Liver (tissue), 3 donors: ENCODE results near the gene KIF1A.

Experiments
- ATF3 ChIP-seq: IDR thresholded peaks from 2 replicates; pipeline ENCODE4 v1.6.1; 2016; ENCODE audit warnings: antibody characterized with exemption
- CTCF ChIP-seq: fragments of 150-350 bp; IDR thresholded peaks from 2 replicates; pipeline ENCODE4 v1.5.1; 2017; ENCODE audit warnings: improper control_type of control experiment, low read depth, low read length; ENCODE audit not compliant: missing input control
- GABPA ChIP-seq, 2 donors: IDR thresholded peaks in 1 of 2; conservative IDR thresholded peaks in 1 of 2; 2 replicates each; pipeline ENCODE4 v1.6.1; 2016; ENCODE audit warnings: antibody characterized with exemption in 2 of 2, mild to moderate bottlenecking in 1 of 2, moderate library complexity in 1 of 2
- JUND ChIP-seq, 2 donors: IDR thresholded peaks; 2 replicates each; pipeline ENCODE4 v1.6.1; 2016; ENCODE audit warnings: antibody characterized with exemption in 2 of 2
- MAX ChIP-seq: IDR thresholded peaks from 2 replicates; pipeline ENCODE4 v1.6.1; 2016; ENCODE audit warnings: antibody characterized with exemption
- RAD21 ChIP-seq, 2 donors: IDR thresholded peaks; 2 replicates each; pipeline ENCODE4 v1.6.1; 2016; ENCODE audit warnings: antibody characterized with exemption in 2 of 2, mild to moderate bottlenecking in 2 of 2
- REST ChIP-seq: IDR thresholded peaks from 2 replicates; pipeline ENCODE4 v1.6.1; 2016; ENCODE audit warnings: antibody characterized with exemption, mild to moderate bottlenecking
- RXRA ChIP-seq, 2 donors: IDR thresholded peaks; 2 replicates each; pipeline ENCODE4 v1.6.1; 2017 to 2018; ENCODE audit warnings: antibody characterized with exemption in 2 of 2, mild to moderate bottlenecking in 1 of 2
- SP1 ChIP-seq: IDR thresholded peaks from 2 replicates; pipeline ENCODE4 v1.6.1; 2018; ENCODE audit warnings: antibody characterized with exemption, mild to moderate bottlenecking
- TAF1 ChIP-seq: conservative IDR thresholded peaks from 2 replicates; pipeline ENCODE4 v1.6.1; 2016; ENCODE audit warnings: antibody characterized with exemption, mild to moderate bottlenecking
- YY1 ChIP-seq: IDR thresholded peaks from 2 replicates; pipeline ENCODE4 v1.6.1; 2016; ENCODE audit warnings: antibody characterized with exemption, mild to moderate bottlenecking
- ZBTB33 ChIP-seq: IDR thresholded peaks from 2 replicates; pipeline ENCODE4 v1.6.1; 2016; ENCODE audit warnings: antibody characterized with exemption
- donor health status: healthy.
- donor health status: healthy.

GRCh38 chr2:240785424-240786335, 34.3 kb downstream of the KIF1A start:
- TF ChIP-seq REST (no peak), CTCF (no peak), JUND (IDR thresholded peaks at IDR 0.05) (no peak), MAX (no peak), ATF3 (no peak), GABPA (IDR thresholded peaks at IDR 0.05 in 1 of 2, conservative IDR thresholded peaks at IDR 0.05 in 1 of 2) (no peak), YY1 (no peak), SP1 (no peak), RAD21 (IDR thresholded peaks at IDR 0.05) (no peak), RXRA (IDR thresholded peaks at IDR 0.05) (no peak), TAF1 (no peak), ZBTB33 (no peak)
